ENCODE measurements around the gene DOK7.

DNA sequence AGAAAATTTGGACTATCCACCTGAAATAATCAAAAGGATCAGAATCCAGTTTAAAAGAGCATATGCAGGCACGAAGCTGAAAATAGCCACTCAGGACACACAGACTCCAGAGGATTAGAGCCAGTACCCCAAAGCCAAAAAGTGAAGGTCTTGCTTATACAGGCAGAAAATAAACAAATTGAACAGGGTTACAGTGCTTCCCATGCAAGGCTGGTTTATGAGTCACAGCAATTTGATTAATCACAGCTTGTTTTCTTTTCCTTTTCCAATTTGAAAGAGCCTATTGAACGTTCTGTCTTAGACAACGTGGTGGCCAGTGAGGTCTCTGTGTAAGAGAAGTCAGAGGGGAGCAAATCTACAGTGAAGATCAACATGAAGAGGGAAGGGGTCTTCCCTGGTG lies 11.2 kb upstream of the DOK7 start:
- no peak for TF ChIP-seq POLR2A (IDR thresholded peaks at IDR 0.05)
- TF ChIP-seq, protein P1, sequence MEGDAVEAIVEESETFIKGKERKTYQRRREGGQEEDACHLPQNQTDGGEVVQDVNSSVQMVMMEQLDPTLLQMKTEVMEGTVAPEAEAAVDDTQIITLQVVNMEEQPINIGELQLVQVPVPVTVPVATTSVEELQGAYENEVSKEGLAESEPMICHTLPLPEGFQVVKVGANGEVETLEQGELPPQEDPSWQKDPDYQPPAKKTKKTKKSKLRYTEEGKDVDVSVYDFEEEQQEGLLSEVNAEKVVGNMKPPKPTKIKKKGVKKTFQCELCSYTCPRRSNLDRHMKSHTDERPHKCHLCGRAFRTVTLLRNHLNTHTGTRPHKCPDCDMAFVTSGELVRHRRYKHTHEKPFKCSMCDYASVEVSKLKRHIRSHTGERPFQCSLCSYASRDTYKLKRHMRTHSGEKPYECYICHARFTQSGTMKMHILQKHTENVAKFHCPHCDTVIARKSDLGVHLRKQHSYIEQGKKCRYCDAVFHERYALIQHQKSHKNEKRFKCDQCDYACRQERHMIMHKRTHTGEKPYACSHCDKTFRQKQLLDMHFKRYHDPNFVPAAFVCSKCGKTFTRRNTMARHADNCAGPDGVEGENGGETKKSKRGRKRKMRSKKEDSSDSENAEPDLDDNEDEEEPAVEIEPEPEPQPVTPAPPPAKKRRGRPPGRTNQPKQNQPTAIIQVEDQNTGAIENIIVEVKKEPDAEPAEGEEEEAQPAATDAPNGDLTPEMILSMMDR (IDR thresholded peaks at IDR 0.05): no peak
